IPS-NIHi7 (cell line): ENCODE data around the gene SLC30A10.
"Not testable (repeated sequence)": the region's sequence is repeated elsewhere in the genome, so short reads cannot be mapped to it uniquely, and the experiment has no call there.

Experiments
- DNase-seq: peaks from one replicate; pipeline ENCODE4 v3.0.0; 2012; ENCODE audit warnings: mixed read lengths; ENCODE audit errors: extremely low spot score

The SLC30A10 gene

GRCh38 chr1:219927298-219927955, 930 bp downstream of the SLC30A10 start:
- peak; percentile 20 for DNase-seq

- no peak for DNase-seq
Observed at GRCh38 chr1:219926363-219926998, 1.9 kb downstream of the SLC30A10 start.

- DNase-seq = no peak
Observed at GRCh38 chr1:219924342-219924741, 4.0 kb downstream of the SLC30A10 start.

GRCh38 chr1:219917851-219918466, 10.4 kb downstream of the SLC30A10 start:
- no peak for DNase-seq

GRCh38 chr1:219917281-219917680, 11.1 kb downstream of the SLC30A10 start:
- DNase-seq = no peak

GRCh38 chr1:219916257-219916656, 12.1 kb downstream of the SLC30A10 start:
- DNase-seq = no peak

- no peak for DNase-seq
Observed at GRCh38 chr1:219913005-219913770, 15.2 kb downstream of the SLC30A10 start.

GRCh38 chr1:219910716-219911115, 17.6 kb downstream of the SLC30A10 start:
- no peak for DNase-seq

GRCh38 chr1:219909476-219909875, 18.9 kb downstream of the SLC30A10 start:
- DNase-seq = no peak

- no peak for DNase-seq
Observed at GRCh38 chr1:219908170-219908569, 20.2 kb downstream of the SLC30A10 start.

GRCh38 chr1:219907772-219908070, 20.6 kb downstream of the SLC30A10 start:
- no peak for DNase-seq

GRCh38 chr1:219906924-219907771, 21.2 kb downstream of the SLC30A10 start:
- DNase-seq = no peak

GRCh38 chr1:219906565-219906923, 21.8 kb downstream of the SLC30A10 start:
- DNase-seq = not testable (repeated sequence)

- no peak for DNase-seq
Observed at GRCh38 chr1:219905524-219905923, 22.8 kb downstream of the SLC30A10 start.

- DNase-seq = no peak
Observed at GRCh38 chr1:219904934-219905333, 23.4 kb downstream of the SLC30A10 start.

GRCh38 chr1:219903353-219903871, 24.9 kb downstream of the SLC30A10 start:
- DNase-seq = no peak

- no peak for DNase-seq
Observed at GRCh38 chr1:219902951-219903350, 25.4 kb downstream of the SLC30A10 start.

- DNase-seq = no peak
Observed at GRCh38 chr1:219900882-219901281, 27.5 kb downstream of the SLC30A10 start.

- DNase-seq = no peak
Observed at GRCh38 chr1:219900201-219900600, 28.2 kb downstream of the SLC30A10 start.

GRCh38 chr1:219898375-219898774, 30.0 kb downstream of the SLC30A10 start:
- no peak for DNase-seq

GRCh38 chr1:219897914-219898313, 30.4 kb downstream of the SLC30A10 start:
- no peak for DNase-seq
